HG02938 (cell line): Measurements from ENCODE around the gene TMEM62.
"Not testable (repeated sequence)": the region's sequence is repeated elsewhere in the genome, so short reads cannot be mapped to it uniquely, and the experiment has no call there.

Experiments used
- ATAC-seq: cut with Tn5 transposase; IDR thresholded peaks from one replicate; pipeline ENCODE4 v1.9.1; 2021; ENCODE audit warnings: mild to moderate bottlenecking, moderate library complexity; ENCODE audit not compliant: unreplicated experiment

Gene TMEM62

GRCh38 chr15:43118829-43119228 lies 14.6 kb upstream of the TMEM62 start:
- peak; percentile 56 for ATAC-seq

DNA sequence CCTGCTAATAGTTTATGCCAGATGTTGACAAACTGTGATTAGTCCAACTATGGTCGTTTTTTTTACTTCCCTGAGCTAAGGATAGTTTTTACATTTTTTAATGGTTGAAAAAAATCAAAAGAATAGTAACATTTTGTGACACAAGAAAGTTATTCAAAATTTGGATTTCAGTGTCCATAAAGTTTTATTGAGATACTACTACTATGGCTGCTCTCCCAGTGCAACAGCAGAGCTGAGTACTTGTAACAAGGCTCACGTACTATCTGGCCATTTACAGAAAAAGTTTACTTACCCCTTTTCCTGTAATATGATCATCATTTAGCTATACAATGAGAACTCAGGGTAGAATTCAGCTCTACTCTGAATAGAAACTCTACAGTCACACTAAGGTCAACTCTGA lies 11.5 kb upstream of the TMEM62 start:
- ATAC-seq, result no peak

GRCh38 chr15:43125100-43125661 lies 8.2 kb upstream of the TMEM62 start:
- ATAC-seq, result no peak

GRCh38 chr15:43126356-43126755 lies 7.0 kb upstream of the TMEM62 start:
- no peak for ATAC-seq

- ATAC-seq, result no peak
Measured at GRCh38 chr15:43127752-43128151, 5.6 kb upstream of the TMEM62 start.

DNA sequence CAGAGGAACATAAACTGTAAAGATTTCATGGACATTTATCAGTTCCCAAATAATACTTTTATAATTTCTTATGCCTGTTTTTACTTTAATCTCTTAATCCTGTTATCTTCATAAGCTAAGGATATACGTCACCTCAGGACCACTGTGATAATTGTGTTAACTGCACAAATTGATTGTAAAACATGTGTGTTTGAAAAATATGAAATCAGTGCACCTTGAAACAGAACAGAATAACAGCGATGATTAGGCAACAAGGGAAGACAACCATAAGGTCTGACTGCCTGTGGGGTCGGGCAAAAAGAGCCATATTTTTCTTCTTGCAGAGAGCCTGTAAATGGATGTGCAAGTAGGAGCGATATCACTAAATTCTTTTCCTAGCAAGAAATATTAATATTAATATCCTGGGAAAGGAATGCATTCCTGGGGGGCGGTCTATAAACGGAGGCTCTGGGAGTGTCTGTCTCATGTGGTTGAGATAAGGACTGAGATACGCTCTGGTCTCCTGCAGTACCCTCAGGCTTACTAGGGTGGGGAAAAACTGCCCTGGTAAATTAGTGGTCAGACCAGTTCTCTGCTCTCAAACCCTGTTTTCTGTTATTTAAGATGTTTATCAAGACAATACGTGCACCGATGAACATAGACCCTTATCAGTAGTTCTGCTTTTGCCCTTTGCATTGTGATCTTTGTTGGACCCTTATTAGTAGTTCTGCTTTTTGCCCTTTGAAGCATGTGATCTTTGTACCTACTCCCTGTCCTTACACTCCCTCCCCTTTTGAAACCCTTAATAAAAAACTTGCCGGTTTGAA lies 5.0 kb upstream of the TMEM62 start:
- not testable (repeated sequence) for ATAC-seq

DNA sequence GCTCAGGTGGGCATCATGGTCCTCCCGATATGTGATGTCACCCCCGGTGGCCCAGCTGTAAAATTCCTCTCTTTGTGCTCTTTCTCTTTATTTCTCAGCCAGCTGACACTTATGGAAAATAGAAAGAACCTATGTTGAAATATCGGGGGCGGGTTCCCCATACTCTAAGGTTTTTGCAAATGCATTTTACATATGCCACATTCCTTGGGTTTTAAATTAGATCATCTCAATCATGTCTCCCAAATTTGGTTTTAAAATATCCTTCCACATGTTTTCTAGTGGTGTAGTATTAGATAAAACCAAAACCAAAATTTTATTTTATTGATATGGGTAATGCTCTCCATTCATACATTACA lies 4.4 kb upstream of the TMEM62 start:
- no peak for ATAC-seq

DNA sequence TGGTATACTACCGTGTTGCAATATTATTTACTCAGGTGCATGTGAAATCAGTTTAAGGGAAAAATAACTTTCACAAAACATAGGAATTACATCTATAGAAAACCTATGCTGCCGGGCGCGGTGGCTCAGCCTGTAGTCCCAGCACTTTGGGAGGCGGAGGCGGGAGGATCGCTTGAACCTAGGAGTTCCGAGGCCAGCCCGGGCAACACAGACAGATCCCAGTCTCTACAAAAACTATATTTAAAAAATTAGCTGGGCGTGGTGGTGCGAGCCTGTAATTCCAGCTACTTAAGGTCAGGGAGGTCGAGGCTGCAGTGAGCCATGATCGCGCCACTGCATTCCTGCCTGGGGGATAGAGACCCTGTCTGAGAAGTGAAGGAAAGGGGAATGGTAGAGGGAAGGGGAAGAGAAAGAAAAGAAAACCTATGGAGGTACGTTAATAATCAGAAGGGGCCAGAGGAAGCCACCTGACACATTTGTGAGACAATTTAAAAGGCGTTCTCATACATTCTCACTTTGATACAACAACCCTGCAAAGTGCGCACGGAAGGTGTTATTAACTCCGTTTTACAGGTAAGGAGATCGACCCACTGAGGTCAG lies 456 bp upstream of the TMEM62 start:
- no peak for ATAC-seq

GRCh38 chr15:43134157-43134635 lies 810 bp downstream of the TMEM62 start:
- peak; percentile 20 for ATAC-seq

GRCh38 chr15:43135351-43135750 lies 2.0 kb downstream of the TMEM62 start:
- no peak for ATAC-seq

DNA sequence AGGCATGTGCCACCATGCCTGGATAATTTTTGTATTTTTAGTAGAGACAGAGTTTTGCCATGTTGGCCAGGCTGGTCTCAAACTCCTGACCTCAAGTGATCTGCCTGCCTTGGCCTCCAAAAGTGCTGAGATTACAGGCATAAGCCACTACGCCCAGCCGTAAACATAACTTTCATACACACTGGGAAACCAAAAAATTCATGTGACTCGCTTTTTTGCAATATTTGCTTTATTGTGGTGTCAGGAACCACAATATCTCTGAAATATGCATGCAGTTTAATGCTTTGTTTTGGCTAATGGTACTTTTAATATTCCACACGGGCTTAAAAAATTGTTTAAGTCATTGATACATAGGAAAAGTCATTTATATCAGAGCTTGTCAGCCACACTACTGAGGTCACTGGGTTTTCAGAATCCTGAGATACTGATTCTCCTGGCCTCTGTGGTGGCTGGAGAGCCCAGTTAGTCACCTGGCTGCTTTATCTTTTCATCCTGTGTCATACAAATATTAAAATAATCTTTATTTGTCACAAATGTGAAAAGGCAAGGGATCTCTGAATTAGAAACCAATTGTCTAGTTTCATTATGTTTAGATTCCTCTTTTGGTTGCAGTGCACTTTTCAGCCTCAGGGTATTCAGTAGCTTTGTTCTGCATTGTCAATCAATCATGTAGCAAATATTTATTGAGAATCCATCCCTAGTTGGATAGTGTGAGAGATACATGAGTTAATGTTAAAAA lies 10.0 kb downstream of the TMEM62 start:
- no peak for ATAC-seq

- ATAC-seq, result no peak
Measured at GRCh38 chr15:43144512-43144911, 11.1 kb downstream of the TMEM62 start.

DNA sequence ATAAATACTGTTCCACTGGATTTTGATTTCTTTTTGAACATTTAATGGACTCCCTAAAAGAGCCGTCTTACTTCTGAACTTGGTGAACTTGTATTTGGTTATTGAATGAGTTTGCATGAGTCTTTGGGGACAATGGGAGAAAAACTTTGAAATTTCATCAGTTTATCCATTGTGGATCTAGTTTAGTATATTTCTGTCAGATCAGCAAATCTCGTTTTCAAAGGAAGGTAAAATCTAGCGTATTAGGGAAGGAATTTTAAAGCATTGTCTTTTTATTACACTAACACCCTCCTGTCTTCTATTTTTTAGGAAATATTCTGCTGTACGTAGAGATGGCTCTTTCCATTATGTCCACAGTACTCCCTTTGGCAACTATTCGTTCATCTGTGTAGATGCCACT lies 12.8 kb downstream of the TMEM62 start:
- ATAC-seq, result no peak

- ATAC-seq, result no peak
Measured at GRCh38 chr15:43150191-43150929, 17.0 kb downstream of the TMEM62 start.

- ATAC-seq, result no peak
Measured at GRCh38 chr15:43151688-43152087, 18.3 kb downstream of the TMEM62 start.

- no peak for ATAC-seq
Measured at GRCh38 chr15:43153269-43153668, 19.9 kb downstream of the TMEM62 start.

DNA sequence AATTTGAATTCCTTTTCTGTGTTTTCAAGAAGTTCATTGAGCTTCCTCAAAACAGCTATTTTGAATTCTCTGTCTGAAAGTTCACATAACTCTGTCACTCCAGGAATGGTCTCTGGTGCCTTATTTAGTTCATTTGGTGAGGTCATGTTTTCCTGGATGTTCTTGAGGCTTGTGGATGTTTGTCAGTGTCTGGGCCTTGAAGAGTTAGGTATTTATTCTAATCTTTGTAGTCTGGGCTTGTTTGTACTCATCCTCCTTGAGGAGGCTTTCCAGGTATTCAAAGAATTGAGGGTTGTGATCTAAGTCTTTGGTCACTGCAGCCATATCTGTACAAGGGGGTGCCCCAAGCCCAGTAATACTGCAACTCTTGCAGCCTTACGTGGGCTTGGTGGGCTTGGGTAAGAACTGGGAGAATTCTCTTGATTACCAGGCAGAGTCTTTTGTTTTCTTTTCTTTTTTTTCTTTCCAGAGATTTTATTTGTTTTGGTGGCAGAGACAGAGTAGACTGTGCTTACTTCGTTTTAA lies 32.5 kb downstream of the TMEM62 start:
- no peak for ATAC-seq

GRCh38 chr15:43167261-43167660 lies 33.9 kb downstream of the TMEM62 start:
- ATAC-seq, result not testable (repeated sequence)

DNA sequence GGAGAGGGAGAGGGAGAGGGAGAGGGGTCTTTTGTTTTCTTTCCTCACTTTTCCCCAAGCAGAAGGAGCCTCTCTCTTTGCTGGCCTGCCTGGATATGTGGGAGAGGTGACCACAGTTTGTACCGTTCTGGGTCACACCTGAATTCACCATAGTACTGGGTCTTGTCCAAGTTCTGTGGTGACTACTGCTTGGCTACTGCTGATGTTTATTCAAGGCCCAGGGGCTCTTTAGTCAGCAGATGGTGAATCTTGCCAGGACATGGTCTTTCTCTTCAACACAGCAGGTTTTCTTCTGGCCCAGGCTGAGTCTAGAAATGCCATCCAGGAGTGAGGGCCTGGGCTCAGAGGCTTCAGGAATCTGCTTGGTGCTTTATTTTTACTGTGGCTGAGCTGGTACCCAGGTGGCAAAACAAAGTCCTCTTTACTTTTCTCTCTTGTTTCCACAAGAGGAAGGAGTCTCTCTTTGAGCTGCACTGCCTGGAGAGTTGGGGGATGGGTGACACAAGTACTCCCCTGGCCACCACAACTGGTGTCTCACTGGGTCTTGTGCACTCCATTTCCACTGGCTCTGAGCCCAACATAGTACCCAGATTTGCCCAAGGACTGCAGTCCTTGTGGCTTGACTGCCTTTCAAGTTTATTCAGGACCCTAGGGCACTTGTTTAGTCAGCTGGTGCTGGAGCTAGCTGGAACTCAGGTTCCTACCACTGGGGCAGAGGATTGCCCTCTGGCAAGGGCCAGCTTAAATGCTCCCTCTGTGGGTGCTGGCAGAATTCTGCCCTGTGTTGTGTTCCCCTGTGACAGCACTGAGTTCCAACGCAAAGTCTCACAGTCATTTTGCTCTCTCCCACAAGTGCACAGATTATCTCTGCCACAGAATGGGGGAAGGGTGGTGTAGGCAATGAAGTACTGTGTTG lies 35.1 kb downstream of the TMEM62 start:
- no peak for ATAC-seq

GRCh38 chr15:43169888-43170287 lies 36.5 kb downstream of the TMEM62 start:
- ATAC-seq, result no peak
